ENCODE data around the gene SLC17A7. TPM values are rescaled to one million over a fixed set of nuclear protein-coding genes. Genes with fewer than 3 reads are reported as not detected.

SLC17A7 gene
- total and polyA plus RNA-seq, 2 donors (not counting 1 experiment from before 2014, with no cell fraction given): 0.60 to 0.89 TPM

DNA sequence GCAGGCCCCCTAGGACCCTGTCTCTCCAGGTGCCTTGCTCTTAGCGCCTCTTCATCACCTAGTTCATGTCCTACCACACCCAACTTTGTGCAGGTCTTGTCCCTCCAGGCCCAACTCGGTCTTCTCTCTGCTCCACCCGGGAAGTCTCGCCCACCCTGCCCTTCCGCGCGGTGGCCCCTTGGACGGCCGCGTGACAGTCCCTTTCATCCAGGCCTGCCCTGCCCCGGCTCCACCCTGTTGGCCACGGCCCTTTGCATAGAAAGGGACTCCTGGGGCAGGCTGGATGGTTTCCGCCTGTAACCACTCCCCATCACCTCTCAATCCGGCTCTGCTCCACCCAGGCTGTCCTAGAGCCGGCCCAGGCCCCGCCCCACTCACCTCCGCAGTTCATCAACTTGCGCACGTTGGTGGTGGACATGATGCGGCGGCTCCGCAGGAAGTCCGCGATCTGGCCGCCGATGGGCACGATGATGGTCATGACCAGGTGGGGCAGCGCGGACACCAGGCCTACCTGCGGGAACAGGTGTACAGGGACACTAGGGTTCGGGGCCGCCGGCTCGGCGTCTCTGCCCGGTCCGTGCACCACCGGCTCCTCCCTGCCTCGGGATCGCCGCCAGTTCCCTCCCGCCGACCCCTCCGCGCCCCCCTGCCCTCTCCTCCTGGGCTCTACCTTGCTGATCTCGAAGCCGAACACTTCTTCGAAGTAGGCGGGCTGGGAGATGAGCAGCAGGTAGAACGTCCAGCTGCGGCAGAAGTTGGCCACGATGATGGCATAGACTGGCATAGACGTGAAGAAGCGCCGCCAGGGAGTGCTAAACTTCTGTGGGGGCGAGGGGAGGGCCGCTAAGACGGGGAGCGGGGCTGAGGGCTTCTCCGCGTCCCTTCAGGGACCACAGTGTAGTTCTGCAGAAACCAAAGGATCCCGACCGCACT is 8.9 kb downstream of the SLC17A7 start:
- intact Hi-C loops (cut with micrococcal nuclease): no loop called here
- Histone ChIP-seq H3K4me2 (replicated peaks; ENCODE audit: low read depth, low read length, poor library complexity, severe bottlenecking) (peak overlapping the region; percentile 61), H2AFZ (ENCODE audit: insufficient read depth, low read depth, low read length, poor library complexity, severe bottlenecking) (peak overlapping the region; percentile 33), H3K79me2 (ENCODE audit: control insufficient read depth, insufficient read depth, low read length) (no peaks in the 10 kb centered on the region), H3K4me1 (ENCODE audit: control insufficient read depth in 2 of 2, insufficient read depth in 2 of 2, low read length in 2 of 2) (peaks cover 51 to 54% of the 10 kb centered on the region in 2 donors), H3K27ac (ENCODE audit: low read length in 2 of 2) (no peak overlapping the region), H3K9me3 (ENCODE audit: control extremely low read depth in 1 of 3, control insufficient read depth in 2 of 3, insufficient read depth in 1 of 3, low read length in 2 of 3) (peaks cover 0 to 71% (median 4%) of the 10 kb centered on the region in 3 donors), H3K36me3 (replicated peaks in 1 of 2; ENCODE audit: control extremely low read depth in 1 of 2, control insufficient read depth in 1 of 2, extremely low read depth in 1 of 2, insufficient read depth in 2 of 2, low read length in 1 of 2) (no peaks in the 10 kb centered on the region), H3K27me3 (replicated peaks in 1 of 4; ENCODE audit: control extremely low read depth in 1 of 4, control insufficient read depth in 3 of 4, insufficient read depth in 4 of 4, low read length in 3 of 4) (peaks cover 0 to 99% (median 64%) of the 10 kb centered on the region in 4 experiments), H3K9ac (ENCODE audit: low read length) (no peak overlapping the region), H3K4me3 (ENCODE audit: control extremely low read depth in 1 of 5, extremely low read depth in 1 of 5, insufficient read depth in 1 of 5, low read depth in 2 of 5, low read length in 4 of 5) (no peak overlapping the region), H4K20me1 (ENCODE audit: control insufficient read depth, insufficient read depth, low read length, poor library complexity, severe bottlenecking) (no peaks in the 10 kb centered on the region)
- peaks cover 52% of the 10 kb centered on the region for H3K4me1 Mint-ChIP-seq
- ATAC-seq (ENCODE audit: low read depth): peak; percentile 64
- H3K4me3 Mint-ChIP-seq: peak overlapping the region; percentile 18
- peak overlapping the region; percentile 56 for H3K27ac Mint-ChIP-seq
- peaks cover 72% of the 10 kb centered on the region for H3K27me3 Mint-ChIP-seq
- H3K9me3 Mint-ChIP-seq (ENCODE audit: insufficient read depth): no peaks in the 10 kb centered on the region
- TF ChIP-seq, protein P1, sequence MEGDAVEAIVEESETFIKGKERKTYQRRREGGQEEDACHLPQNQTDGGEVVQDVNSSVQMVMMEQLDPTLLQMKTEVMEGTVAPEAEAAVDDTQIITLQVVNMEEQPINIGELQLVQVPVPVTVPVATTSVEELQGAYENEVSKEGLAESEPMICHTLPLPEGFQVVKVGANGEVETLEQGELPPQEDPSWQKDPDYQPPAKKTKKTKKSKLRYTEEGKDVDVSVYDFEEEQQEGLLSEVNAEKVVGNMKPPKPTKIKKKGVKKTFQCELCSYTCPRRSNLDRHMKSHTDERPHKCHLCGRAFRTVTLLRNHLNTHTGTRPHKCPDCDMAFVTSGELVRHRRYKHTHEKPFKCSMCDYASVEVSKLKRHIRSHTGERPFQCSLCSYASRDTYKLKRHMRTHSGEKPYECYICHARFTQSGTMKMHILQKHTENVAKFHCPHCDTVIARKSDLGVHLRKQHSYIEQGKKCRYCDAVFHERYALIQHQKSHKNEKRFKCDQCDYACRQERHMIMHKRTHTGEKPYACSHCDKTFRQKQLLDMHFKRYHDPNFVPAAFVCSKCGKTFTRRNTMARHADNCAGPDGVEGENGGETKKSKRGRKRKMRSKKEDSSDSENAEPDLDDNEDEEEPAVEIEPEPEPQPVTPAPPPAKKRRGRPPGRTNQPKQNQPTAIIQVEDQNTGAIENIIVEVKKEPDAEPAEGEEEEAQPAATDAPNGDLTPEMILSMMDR (IDR thresholded peaks at IDR 0.05): no peak
- no peak for TF ChIP-seq EZH2 (IDR thresholded peaks at IDR 0.05; ENCODE audit: borderline replicate concordance, insufficient read depth, low read depth, low read length, poor library complexity, severe bottlenecking)
- ChIA-PET CTCF (interaction anchor here (0.5 to 1.3 kb wide), 3 partner anchors 12 to 211 kb away, joined by 3 to 5 read pairs (median 3); no protein-coding TSS in a partner anchor), POLR2A (interaction anchor here (0.6 kb wide), 2 partner anchors 48 to 106 kb away, joined by 5 to 6 read pairs; no protein-coding TSS in a partner anchor)
- WGBS (ENCODE audit: insufficient coverage): 14% methylated on average over 63 of the region's 63 CpGs
- DNase-seq: peak; percentile 55
